HG03064 (cell line): ENCODE measurements around the gene POLR2F.
"Not testable (repeated sequence)": the region's sequence is repeated elsewhere in the genome, so short reads cannot be mapped to it uniquely, and the experiment has no call there.

ENCODE experiments used
- ATAC-seq: cut with Tn5 transposase; IDR thresholded peaks from one replicate; pipeline ENCODE4 v1.9.1; 2021; ENCODE audit warnings: low read depth; ENCODE audit not compliant: unreplicated experiment

The POLR2F gene

GRCh38 chr22:37951305-37951704 is 2.2 kb upstream of the POLR2F start:
- ATAC-seq = no peak

- ATAC-seq = not testable (repeated sequence)
Observed at GRCh38 chr22:37952629-37953028, 870 bp upstream of the POLR2F start.

GRCh38 chr22:37953062-37953436 is 450 bp upstream of the POLR2F start:
- peak; percentile 24 for ATAC-seq

GRCh38 chr22:37954686-37955085 is 1.2 kb downstream of the POLR2F start:
- ATAC-seq = no peak

- ATAC-seq = not testable (repeated sequence)
Observed at GRCh38 chr22:37955825-37956397, 2.4 kb downstream of the POLR2F start.

- ATAC-seq = no peak
Observed at GRCh38 chr22:37957232-37957631, 3.7 kb downstream of the POLR2F start.

GRCh38 chr22:37959231-37959825 is 5.8 kb downstream of the POLR2F start:
- no peak for ATAC-seq

- ATAC-seq = no peak
Observed at GRCh38 chr22:37961062-37961461, 7.6 kb downstream of the POLR2F start.

- no peak for ATAC-seq
Observed at GRCh38 chr22:37965940-37966664, 12.6 kb downstream of the POLR2F start.

GRCh38 chr22:37967147-37967546 is 13.6 kb downstream of the POLR2F start:
- no peak for ATAC-seq

GRCh38 chr22:37967637-37968451 is 14.3 kb downstream of the POLR2F start:
- no peak for ATAC-seq

- no peak for ATAC-seq
Observed at GRCh38 chr22:37968452-37969251, 15.2 kb downstream of the POLR2F start.

- ATAC-seq = no peak
Observed at GRCh38 chr22:37970864-37971263, 17.4 kb downstream of the POLR2F start.

GRCh38 chr22:37971475-37972434 is 18.3 kb downstream of the POLR2F start:
- no peak for ATAC-seq

GRCh38 chr22:37972527-37972926 is 19.0 kb downstream of the POLR2F start:
- ATAC-seq = no peak

- ATAC-seq = no peak
Observed at GRCh38 chr22:37973271-37974170, 20.0 kb downstream of the POLR2F start.

GRCh38 chr22:37975153-37975552 is 21.7 kb downstream of the POLR2F start:
- no peak for ATAC-seq

GRCh38 chr22:37976022-37976421 is 22.5 kb downstream of the POLR2F start:
- not testable (repeated sequence) for ATAC-seq
